G401 (cell line): Measurements from ENCODE around the gene OR6C3. TPM values are rescaled to one million over a fixed set of nuclear protein-coding genes. Genes with fewer than 3 reads are reported as not detected.
"Not testable (repeated sequence)": the region's sequence is repeated elsewhere in the genome, so short reads cannot be mapped to it uniquely, and the experiment has no call there.

Experiments used
- DNase-seq: peaks from one replicate; pipeline ENCODE4 v3.0.0-alpha.2; 2015; ENCODE audit warnings: low spot score
- in situ Hi-C: cut with HindIII; loops from 2 replicates; pipeline ENCODE4 v1.10.0; 2016; ENCODE audit warnings: low sequenced_read_pairs, mixed read lengths
- total RNA-seq: library from RNA; depleted of rRNA; stranded (reverse); fragments of >200 nt; shearing (Covaris generic); gene quantifications from 2 replicates; pipeline ENCODE4 v1.2.3, GENCODE V29; 2014; rRNA removed

The OR6C3 gene
- not detected in 2 replicates for total RNA-seq

DNA sequence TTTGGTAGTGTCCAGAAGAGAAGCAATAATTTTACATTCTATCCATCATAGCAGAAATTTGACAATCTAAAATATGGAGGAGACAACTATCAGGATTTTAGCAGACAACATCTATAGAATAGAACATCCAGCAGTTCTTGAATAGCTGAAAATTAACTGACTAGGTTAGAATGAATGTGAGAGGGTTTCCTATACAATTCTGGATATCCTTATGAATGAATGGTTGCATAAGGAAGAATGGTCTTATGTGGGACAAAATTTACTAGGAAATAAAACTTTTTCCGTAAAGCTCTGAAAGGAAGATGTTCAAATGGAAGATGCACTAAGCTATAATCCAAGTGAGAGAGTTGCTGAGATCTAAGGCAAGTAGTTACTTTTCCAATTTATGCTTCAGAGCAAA lies at the start of gene OR6C3:
TSS of gene OR6C3 (plus strand) at position 301 of the 400 bp plus-strand sequence. CDS start 955 bp downstream, outside the sequence.
- no peak for DNase-seq
- in situ Hi-C loops = no loop called here

- DNase-seq = no peak
- in situ Hi-C loops = no loop called here
Observed at GRCh38 chr12:55280991-55281390, 49.6 kb upstream of the OR6C3 start.

- in situ Hi-C loops = loop anchor here (5.0 kb wide), 1 partner anchor 32 kb away; no protein-coding TSS in a partner anchor
Observed at GRCh38 chr12:55289999-55290398, 40.5 kb upstream of the OR6C3 start.

GRCh38 chr12:55296469-55296868 lies 34.1 kb upstream of the OR6C3 start, which contains the start of gene OR6C6:
Gene OR6C6 (minus strand): TSS chr12:55296569. CDS start chr12:55295232, 1,337 bp downstream.
- no peak for DNase-seq
- in situ Hi-C loops = no loop called here

More at GRCh38 chr12:55289999-55290398, 40.5 kb upstream of the OR6C3 start:
- DNase-seq = no peak

DNA sequence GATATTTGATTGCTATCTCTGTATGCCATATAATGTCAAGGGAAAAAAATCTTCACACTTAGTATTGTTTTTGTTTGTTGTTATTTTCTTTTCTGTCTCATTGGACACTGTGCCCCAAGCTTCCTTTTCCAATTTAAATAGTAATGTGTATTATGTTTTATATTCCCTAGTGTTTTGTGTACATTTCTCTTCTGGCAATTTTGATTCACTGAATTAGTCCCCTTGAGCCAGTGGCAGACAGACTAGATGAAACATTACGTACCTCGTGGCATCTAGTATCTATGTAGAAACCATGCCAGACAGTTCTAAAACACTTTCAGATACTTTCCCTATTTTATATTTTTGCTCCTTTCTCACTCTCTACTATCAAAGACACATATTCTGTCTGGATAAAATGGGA lies 16.5 kb upstream of the OR6C3 start, which contains the start of gene OR6C1:
TSS of gene OR6C1 (plus strand) at position 301 of the 400 bp plus-strand sequence. CDS start 6,257 bp downstream, outside the sequence.
- no peak for DNase-seq
- in situ Hi-C loops = no loop called here

DNA sequence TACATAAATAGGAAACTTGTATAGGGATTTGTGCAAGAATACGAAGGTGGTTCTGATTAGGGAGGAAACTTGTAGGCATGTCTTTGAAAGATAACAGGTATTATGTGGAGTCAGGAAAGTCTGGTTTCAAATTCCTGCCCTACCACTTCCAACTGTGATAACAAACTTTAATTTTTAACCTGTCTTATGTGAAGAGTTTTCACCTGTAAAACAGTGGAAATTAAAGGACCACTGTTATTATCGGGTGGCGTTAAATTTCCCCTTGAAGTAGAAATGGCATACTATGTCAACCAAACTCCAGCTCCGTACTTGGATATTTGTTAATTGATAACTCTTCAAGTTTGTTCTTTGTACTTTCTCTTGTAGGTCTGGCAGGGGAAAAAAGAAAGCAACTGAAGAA lies 10.3 kb upstream of the OR6C3 start:
- DNase-seq = no peak
- in situ Hi-C loops = loop anchor here (5.0 kb wide), 1 partner anchor 33 kb away; no protein-coding TSS in a partner anchor

- DNase-seq, in situ Hi-C loops: not testable (repeated sequence)
Observed at GRCh38 chr12:55325801-55326200, 4.7 kb upstream of the OR6C3 start.

GRCh38 chr12:55336002-55336401 lies 5.5 kb downstream of the OR6C3 start:
- in situ Hi-C loops = no loop called here
- DNase-seq = no peak

- DNase-seq, in situ Hi-C loops: not testable (repeated sequence)
Observed at GRCh38 chr12:55355338-55355737, 24.8 kb downstream of the OR6C3 start.

DNA sequence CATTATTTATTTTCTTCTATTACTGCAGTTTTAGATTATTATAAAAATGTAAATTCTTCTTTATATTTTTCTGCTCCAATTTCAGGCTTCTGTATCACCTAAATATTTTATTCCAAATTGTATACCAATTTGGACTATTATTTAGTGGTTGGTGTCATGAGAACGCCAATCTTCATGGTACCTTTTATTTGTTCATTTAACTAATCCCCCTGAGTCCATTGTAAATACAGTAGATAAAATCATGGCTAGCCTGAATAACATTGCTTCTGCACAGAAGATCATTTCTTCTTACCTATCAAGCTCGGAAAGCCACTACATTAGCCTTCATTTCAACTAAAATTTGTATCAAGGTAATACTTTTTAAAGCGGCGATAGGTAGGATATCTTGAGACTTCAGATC lies 32.1 kb downstream of the OR6C3 start, which contains the start of gene OR6C75:
TSS of gene OR6C75 (plus strand) at position 301 of the 400 bp plus-strand sequence. CDS start 2,136 bp downstream, outside the sequence.
- DNase-seq = no peak
- in situ Hi-C loops = no loop called here

- DNase-seq = no peak
- in situ Hi-C loops = no loop called here
Observed at GRCh38 chr12:55365086-55365485, 34.5 kb downstream of the OR6C3 start.

GRCh38 chr12:55372521-55372920 lies 42.0 kb downstream of the OR6C3 start:
- no peak for DNase-seq
- in situ Hi-C loops = no loop called here

Other genes with a start within 250 kb of the OR6C3 start
- not detected in 2 replicates for gene OR9K2, start 204.3 kb upstream of the OR6C3 start, total RNA-seq
- gene OR10A7, start 109.7 kb upstream of the OR6C3 start, total RNA-seq = not detected in 2 replicates
- not detected in 2 replicates for gene OR6C74, start 86.1 kb upstream of the OR6C3 start, total RNA-seq
- gene OR6C6, start 34.2 kb upstream of the OR6C3 start, total RNA-seq = not detected in 2 replicates
- gene OR6C1, start 16.4 kb upstream of the OR6C3 start, total RNA-seq = not detected in 2 replicates
- not detected in 2 replicates for gene OR6C75, start 32.2 kb downstream of the OR6C3 start, total RNA-seq
- gene OR6C65, start 69.8 kb downstream of the OR6C3 start, total RNA-seq = not detected in 2 replicates
- not detected in 2 replicates for gene OR6C76, start 95.5 kb downstream of the OR6C3 start, total RNA-seq
- gene OR6C2, start 113.3 kb downstream of the OR6C3 start, total RNA-seq = not detected in 2 replicates
- gene OR6C70, start 139.4 kb downstream of the OR6C3 start, total RNA-seq = not detected in 2 replicates
- gene OR6C68, start 161.6 kb downstream of the OR6C3 start, total RNA-seq = not detected in 2 replicates
- not detected in 2 replicates for gene OR6C4, start 218.9 kb downstream of the OR6C3 start, total RNA-seq
- gene OR2AP1, start 241.7 kb downstream of the OR6C3 start, total RNA-seq = not detected in 2 replicates